Measurements from ENCODE around the gene SDK2.

Gene SDK2

DNA sequence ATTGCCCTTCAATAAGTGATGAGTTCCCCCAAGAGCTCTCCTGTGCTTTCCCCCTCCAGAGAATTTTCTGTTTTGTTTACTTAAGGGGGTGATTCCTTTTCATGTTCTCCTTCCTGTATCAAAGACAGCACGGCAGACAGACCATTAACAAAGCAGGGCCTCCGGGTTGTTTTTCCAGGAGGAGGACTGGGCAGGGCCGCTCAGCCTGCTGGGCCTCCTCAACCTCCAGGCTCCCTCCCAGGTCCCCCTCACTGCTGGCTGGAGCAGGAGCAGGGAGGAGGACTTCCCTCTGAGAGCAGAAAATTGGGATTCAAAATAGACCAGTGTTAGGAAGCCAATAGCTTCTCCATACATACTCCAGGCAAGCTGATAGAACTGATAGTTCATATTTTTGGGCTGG lies 20.4 kb downstream of the SDK2 start:
- Histone ChIP-seq H3K9me3 (replicated peaks; ENCODE audit: insufficient read depth, low read length) (no peaks in the 10 kb centered on the region), H3K9ac (ENCODE audit: low read length) (no peak overlapping the region), H3K9me2 (replicated peaks; ENCODE audit: insufficient read depth, low read length) (no peaks in the 10 kb centered on the region), H3K79me2 (ENCODE audit: low read length) (no peaks in the 10 kb centered on the region), H3K4me1 (ENCODE audit: low read length) (no peaks in the 10 kb centered on the region), H3K4me2 (ENCODE audit: low read depth, low read length) (no peak overlapping the region), H3F3A (ENCODE audit: insufficient read depth, low read length) (no peaks in the 10 kb centered on the region), H4K20me1 (ENCODE audit: insufficient read depth, low read length) (no peaks in the 10 kb centered on the region), H3K36me3 (replicated peaks; ENCODE audit: insufficient read depth, low read length) (no peaks in the 10 kb centered on the region), H3K27me3 (replicated peaks; ENCODE audit: insufficient read depth, low read length) (peaks cover 59% of the 10 kb centered on the region), H2AFZ (ENCODE audit: low read length) (no peak overlapping the region), H3K4me3 (ENCODE audit: low read length) (no peak overlapping the region), H3K27ac (ENCODE audit: low read length) (no peak overlapping the region)
- no peak for TF ChIP-seq EZH2 (optimal IDR thresholded peaks at IDR 0.05; ENCODE audit: low read depth, low read length)
- TF ChIP-seq, protein P1, sequence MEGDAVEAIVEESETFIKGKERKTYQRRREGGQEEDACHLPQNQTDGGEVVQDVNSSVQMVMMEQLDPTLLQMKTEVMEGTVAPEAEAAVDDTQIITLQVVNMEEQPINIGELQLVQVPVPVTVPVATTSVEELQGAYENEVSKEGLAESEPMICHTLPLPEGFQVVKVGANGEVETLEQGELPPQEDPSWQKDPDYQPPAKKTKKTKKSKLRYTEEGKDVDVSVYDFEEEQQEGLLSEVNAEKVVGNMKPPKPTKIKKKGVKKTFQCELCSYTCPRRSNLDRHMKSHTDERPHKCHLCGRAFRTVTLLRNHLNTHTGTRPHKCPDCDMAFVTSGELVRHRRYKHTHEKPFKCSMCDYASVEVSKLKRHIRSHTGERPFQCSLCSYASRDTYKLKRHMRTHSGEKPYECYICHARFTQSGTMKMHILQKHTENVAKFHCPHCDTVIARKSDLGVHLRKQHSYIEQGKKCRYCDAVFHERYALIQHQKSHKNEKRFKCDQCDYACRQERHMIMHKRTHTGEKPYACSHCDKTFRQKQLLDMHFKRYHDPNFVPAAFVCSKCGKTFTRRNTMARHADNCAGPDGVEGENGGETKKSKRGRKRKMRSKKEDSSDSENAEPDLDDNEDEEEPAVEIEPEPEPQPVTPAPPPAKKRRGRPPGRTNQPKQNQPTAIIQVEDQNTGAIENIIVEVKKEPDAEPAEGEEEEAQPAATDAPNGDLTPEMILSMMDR (IDR thresholded peaks at IDR 0.05; ENCODE audit: low read length), result no peak
- no peak for TF ChIP-seq EZH2phosphoT487 (IDR thresholded peaks at IDR 0.05; ENCODE audit: low read length)
- DNase-seq, result no peak

DNA sequence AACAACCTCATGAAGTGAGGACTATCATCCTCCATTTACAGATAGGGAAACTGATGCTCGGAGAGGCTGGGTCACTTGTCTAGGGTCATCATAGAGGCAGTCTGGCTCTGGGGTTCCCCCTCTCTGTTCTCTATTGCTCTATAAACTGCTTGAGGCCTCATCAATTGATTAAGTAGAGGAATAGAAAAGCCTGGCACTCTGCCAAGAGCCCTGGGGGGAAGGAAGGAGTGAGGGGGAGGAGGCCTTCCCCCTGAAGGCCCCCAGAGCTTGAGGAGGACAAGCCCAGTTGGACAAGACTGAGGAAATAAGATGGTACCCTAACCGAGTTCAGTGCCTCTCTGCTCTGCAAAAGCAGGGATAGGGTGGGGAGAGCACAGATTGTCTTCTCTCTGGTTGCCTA lies 21.0 kb downstream of the SDK2 start:
- H3K4me3 ChIP-seq (ENCODE audit: low read length), result no peak overlapping the region
- no peak overlapping the region for H2AFZ ChIP-seq (ENCODE audit: low read length)
- H3K4me1 ChIP-seq (ENCODE audit: low read length), result no peaks in the 10 kb centered on the region
- no peaks in the 10 kb centered on the region for H3K9me2 ChIP-seq (replicated peaks; ENCODE audit: insufficient read depth, low read length)
- DNase-seq, result no peak
- peaks cover 59% of the 10 kb centered on the region for H3K27me3 ChIP-seq (replicated peaks; ENCODE audit: insufficient read depth, low read length)
- H3K36me3 ChIP-seq (replicated peaks; ENCODE audit: insufficient read depth, low read length), result no peaks in the 10 kb centered on the region
- H3K79me2 ChIP-seq (ENCODE audit: low read length), result no peaks in the 10 kb centered on the region
- no peaks in the 10 kb centered on the region for H4K20me1 ChIP-seq (ENCODE audit: insufficient read depth, low read length)
- H3F3A ChIP-seq (ENCODE audit: insufficient read depth, low read length), result no peaks in the 10 kb centered on the region
- H3K27ac ChIP-seq (ENCODE audit: low read length), result no peak overlapping the region
- H3K4me2 ChIP-seq (ENCODE audit: low read depth, low read length), result no peak overlapping the region
- no peak for TF ChIP-seq EZH2 (optimal IDR thresholded peaks at IDR 0.05; ENCODE audit: low read depth, low read length)
- no peak for TF ChIP-seq EZH2phosphoT487 (IDR thresholded peaks at IDR 0.05; ENCODE audit: low read length)
- TF ChIP-seq, protein P1 (IDR thresholded peaks at IDR 0.05; ENCODE audit: low read length), result no peak
- no peak overlapping the region for H3K9ac ChIP-seq (ENCODE audit: low read length)
- H3K9me3 ChIP-seq (replicated peaks; ENCODE audit: insufficient read depth, low read length), result no peaks in the 10 kb centered on the region

DNA sequence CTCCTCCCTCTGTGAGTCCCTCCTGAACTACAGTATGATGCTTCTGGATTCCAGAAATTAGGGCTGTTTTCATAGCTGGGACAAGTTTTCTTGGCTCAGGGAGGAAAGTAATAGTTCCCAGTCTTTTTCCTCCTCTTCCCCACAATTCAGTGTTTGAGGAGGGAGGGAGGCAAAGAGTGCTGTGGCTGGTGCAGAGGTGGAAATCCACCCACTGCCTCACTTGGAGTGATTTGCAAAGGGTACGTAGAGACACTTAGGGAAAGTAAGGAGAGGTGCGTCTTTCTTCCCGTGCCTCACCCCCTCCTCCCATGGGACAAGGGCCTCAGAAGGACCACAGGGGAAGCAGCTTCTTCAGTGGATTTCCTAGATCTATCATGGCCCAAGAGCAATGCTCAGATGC lies 21.9 kb downstream of the SDK2 start:
- Histone ChIP-seq H3K9me3 (replicated peaks; ENCODE audit: insufficient read depth, low read length) (no peaks in the 10 kb centered on the region), H3K79me2 (ENCODE audit: low read length) (no peaks in the 10 kb centered on the region), H3K4me3 (ENCODE audit: low read length) (no peak overlapping the region), H3K9me2 (replicated peaks; ENCODE audit: insufficient read depth, low read length) (no peaks in the 10 kb centered on the region), H3K9ac (ENCODE audit: low read length) (no peak overlapping the region), H3K4me1 (ENCODE audit: low read length) (no peaks in the 10 kb centered on the region), H3K27ac (ENCODE audit: low read length) (no peak overlapping the region), H3F3A (ENCODE audit: insufficient read depth, low read length) (no peaks in the 10 kb centered on the region), H3K27me3 (replicated peaks; ENCODE audit: insufficient read depth, low read length) (peaks cover 56% of the 10 kb centered on the region), H4K20me1 (ENCODE audit: insufficient read depth, low read length) (no peaks in the 10 kb centered on the region), H2AFZ (ENCODE audit: low read length) (no peak overlapping the region), H3K4me2 (ENCODE audit: low read depth, low read length) (no peak overlapping the region), H3K36me3 (replicated peaks; ENCODE audit: insufficient read depth, low read length) (no peaks in the 10 kb centered on the region)
- TF ChIP-seq EZH2 (optimal IDR thresholded peaks at IDR 0.05; ENCODE audit: low read depth, low read length), result no peak
- TF ChIP-seq, protein P1 (IDR thresholded peaks at IDR 0.05; ENCODE audit: low read length), result no peak
- no peak for TF ChIP-seq EZH2phosphoT487 (IDR thresholded peaks at IDR 0.05; ENCODE audit: low read length)
- no peak for DNase-seq

Data from MM.1S (cell line).